ENCODE data around the gene CCR6.

CCR6 gene

DNA sequence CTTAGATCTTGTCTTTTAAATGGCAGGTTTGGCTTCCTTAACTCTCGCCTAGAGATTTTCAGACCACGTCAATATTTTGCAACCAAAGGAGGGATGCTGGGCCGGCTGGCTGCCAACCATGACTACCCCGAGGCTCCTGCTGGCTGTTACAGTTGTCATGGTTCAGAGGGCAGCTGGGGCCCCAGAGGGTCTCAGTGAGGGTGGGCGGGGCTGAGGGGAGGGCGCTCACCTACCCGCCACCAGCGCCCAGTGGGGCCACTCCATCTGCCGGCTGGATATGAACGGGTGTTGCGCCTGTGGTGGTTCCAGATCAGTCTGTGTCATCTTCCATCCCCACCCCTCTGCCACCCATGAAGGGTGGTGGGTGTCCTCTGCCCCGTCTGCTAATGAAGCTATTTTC lies 22.6 kb downstream of the CCR6 start:
- no peak overlapping the region for H3K9ac ChIP-seq (ENCODE audit: low read length)
- H3K27ac ChIP-seq (ENCODE audit: low read depth, low read length), result no peak overlapping the region
- peaks cover 9% of the 10 kb centered on the region for H3K9me3 ChIP-seq (ENCODE audit: control insufficient read depth, insufficient read depth, low read depth, low read length)
- H3K27me3 ChIP-seq (ENCODE audit: control insufficient read depth, insufficient read depth, low read length), result peaks cover 15% of the 10 kb centered on the region; the same call in 1 of the 2 replicates
- H3K4me3 ChIP-seq (ENCODE audit: low read depth, low read length), result no peak overlapping the region
- peaks cover 28% of the 10 kb centered on the region for H3K4me1 ChIP-seq (ENCODE audit: control insufficient read depth, insufficient read depth, low read length)
- H3K36me3 ChIP-seq (ENCODE audit: control insufficient read depth, insufficient read depth, low read length), result no peaks in the 10 kb centered on the region

DNA sequence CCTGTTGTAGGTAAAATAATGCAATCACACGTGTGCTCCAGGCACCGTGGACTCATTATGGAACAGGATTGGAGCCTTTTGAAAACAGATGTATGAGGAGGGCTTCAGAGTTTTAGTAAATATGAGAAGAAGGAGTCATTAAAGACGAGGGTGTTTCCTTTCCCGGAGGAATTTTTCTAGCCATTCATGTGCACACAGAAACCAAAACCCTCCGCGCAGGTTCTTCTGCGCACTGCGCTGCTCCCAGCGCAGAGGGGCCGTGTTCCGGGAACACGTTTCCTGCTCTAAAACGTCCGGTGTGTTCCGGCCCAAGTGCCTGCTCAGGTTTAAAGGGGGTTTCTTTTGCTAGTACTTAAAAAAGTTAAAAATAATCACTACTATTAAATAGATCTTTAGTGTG lies 23.2 kb downstream of the CCR6 start:
- Histone ChIP-seq H3K9me3 (ENCODE audit: control insufficient read depth, insufficient read depth, low read depth, low read length) (peaks cover 13% of the 10 kb centered on the region), H3K9ac (ENCODE audit: low read length) (peak overlapping the region; percentile 71), H3K4me1 (ENCODE audit: control insufficient read depth, insufficient read depth, low read length) (peaks cover 28% of the 10 kb centered on the region), H3K4me3 (ENCODE audit: low read depth, low read length) (no peak overlapping the region), H3K27me3 (ENCODE audit: control insufficient read depth, insufficient read depth, low read length) (peaks cover 15% of the 10 kb centered on the region; the same call in 1 of the 2 replicates), H3K36me3 (ENCODE audit: control insufficient read depth, insufficient read depth, low read length) (no peaks in the 10 kb centered on the region), H3K27ac (ENCODE audit: low read depth, low read length) (peak overlapping the region; percentile 68; the same call in 1 of the 2 replicates)

- H3K4me3 ChIP-seq (ENCODE audit: low read depth, low read length), result peak overlapping the region; percentile 41
- H3K9me3 ChIP-seq (ENCODE audit: control insufficient read depth, insufficient read depth, low read depth, low read length), result peaks cover 13% of the 10 kb centered on the region
- H3K4me1 ChIP-seq (ENCODE audit: control insufficient read depth, insufficient read depth, low read length), result peaks cover 35% of the 10 kb centered on the region
- H3K36me3 ChIP-seq (ENCODE audit: control insufficient read depth, insufficient read depth, low read length), result no peaks in the 10 kb centered on the region
- H3K27ac ChIP-seq (ENCODE audit: low read depth, low read length), result peak overlapping the region; percentile 68; the same call in 1 of the 2 replicates
- peaks cover 15% of the 10 kb centered on the region; the same call in 1 of the 2 replicates for H3K27me3 ChIP-seq (ENCODE audit: control insufficient read depth, insufficient read depth, low read length)
- peak overlapping the region; percentile 71 for H3K9ac ChIP-seq (ENCODE audit: low read length)
These were observed 24.1 kb downstream of the CCR6 start for GRCh38 chr6:167146977-167147376.

DNA sequence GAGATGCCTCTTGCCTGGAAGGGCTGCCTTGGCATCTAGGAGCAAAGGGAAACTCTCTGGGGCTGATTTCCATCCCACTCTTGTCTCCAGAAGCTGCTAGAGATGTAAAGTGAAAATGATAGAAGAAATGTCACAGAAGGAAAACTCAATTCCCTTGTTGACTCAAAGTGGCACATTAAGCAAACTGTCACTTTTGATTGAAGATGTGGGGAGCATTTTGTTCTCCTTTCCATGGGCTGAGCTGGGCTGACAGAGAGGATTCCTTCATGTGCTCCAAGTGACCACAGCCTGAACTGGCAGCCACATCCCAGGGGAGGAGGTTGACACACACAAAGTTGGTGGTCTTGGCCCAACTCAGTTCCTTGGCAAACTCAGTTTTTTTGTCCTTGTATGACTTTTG lies 25.1 kb downstream of the CCR6 start:
- Histone ChIP-seq H3K27ac (ENCODE audit: low read depth, low read length) (no peak overlapping the region), H3K9me3 (ENCODE audit: control insufficient read depth, insufficient read depth, low read depth, low read length) (peaks cover 13% of the 10 kb centered on the region), H3K27me3 (ENCODE audit: control insufficient read depth, insufficient read depth, low read length) (peaks cover 15% of the 10 kb centered on the region; the same call in 1 of the 2 replicates), H3K36me3 (ENCODE audit: control insufficient read depth, insufficient read depth, low read length) (no peaks in the 10 kb centered on the region), H3K4me1 (ENCODE audit: control insufficient read depth, insufficient read depth, low read length) (peaks cover 38% of the 10 kb centered on the region), H3K4me3 (ENCODE audit: low read depth, low read length) (no peak overlapping the region), H3K9ac (ENCODE audit: low read length) (no peak overlapping the region)

GRCh38 chr6:167148997-167149396 lies 26.1 kb downstream of the CCR6 start:
- H3K9ac ChIP-seq (ENCODE audit: low read length), result no peak overlapping the region
- H3K27me3 ChIP-seq (ENCODE audit: control insufficient read depth, insufficient read depth, low read length), result peaks cover 15% of the 10 kb centered on the region; the same call in 1 of the 2 replicates
- no peak overlapping the region for H3K27ac ChIP-seq (ENCODE audit: low read depth, low read length)
- peaks cover 38% of the 10 kb centered on the region for H3K4me1 ChIP-seq (ENCODE audit: control insufficient read depth, insufficient read depth, low read length)
- peaks cover 13% of the 10 kb centered on the region for H3K9me3 ChIP-seq (ENCODE audit: control insufficient read depth, insufficient read depth, low read depth, low read length)
- H3K36me3 ChIP-seq (ENCODE audit: control insufficient read depth, insufficient read depth, low read length), result no peaks in the 10 kb centered on the region
- no peak overlapping the region for H3K4me3 ChIP-seq (ENCODE audit: low read depth, low read length)

GRCh38 chr6:167150941-167151549 lies 28.1 kb downstream of the CCR6 start:
- Histone ChIP-seq H3K27me3 (ENCODE audit: control insufficient read depth, insufficient read depth, low read length) (peaks cover 15% of the 10 kb centered on the region; the same call in 1 of the 2 replicates), H3K4me3 (ENCODE audit: low read depth, low read length) (no peak overlapping the region), H3K4me1 (ENCODE audit: control insufficient read depth, insufficient read depth, low read length) (peaks cover 36% of the 10 kb centered on the region), H3K9me3 (ENCODE audit: control insufficient read depth, insufficient read depth, low read depth, low read length) (peaks cover 6% of the 10 kb centered on the region; the same call in 1 of the 2 replicates), H3K36me3 (ENCODE audit: control insufficient read depth, insufficient read depth, low read length) (no peaks in the 10 kb centered on the region), H3K9ac (ENCODE audit: low read length) (peak overlapping the region; percentile 56), H3K27ac (ENCODE audit: low read depth, low read length) (peak overlapping the region; percentile 63; the same call in 1 of the 2 replicates)

DNA sequence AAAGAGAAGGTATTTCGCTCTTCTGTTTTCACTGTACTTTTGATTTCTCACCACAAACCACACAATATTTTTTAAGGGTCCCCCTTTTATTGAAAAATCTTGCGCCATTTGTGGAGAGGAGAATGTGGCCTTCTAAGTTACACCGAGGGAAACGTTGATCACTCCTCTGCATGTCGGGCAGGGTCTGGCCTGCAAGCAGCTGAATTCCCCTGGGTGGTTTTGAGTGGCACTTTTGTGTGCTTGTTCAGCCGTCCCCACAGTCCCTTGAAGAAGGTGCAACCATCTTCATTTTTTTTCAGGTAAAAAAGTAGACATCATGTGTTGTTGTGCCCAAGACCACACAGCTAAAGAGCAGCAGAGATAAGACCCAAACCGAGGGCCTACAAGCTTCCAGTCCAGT lies 28.8 kb downstream of the CCR6 start:
- Histone ChIP-seq H3K9ac (ENCODE audit: low read length) (peak overlapping the region; percentile 56), H3K4me1 (ENCODE audit: control insufficient read depth, insufficient read depth, low read length) (peaks cover 30% of the 10 kb centered on the region), H3K36me3 (ENCODE audit: control insufficient read depth, insufficient read depth, low read length) (no peaks in the 10 kb centered on the region), H3K9me3 (ENCODE audit: control insufficient read depth, insufficient read depth, low read depth, low read length) (peaks cover 6% of the 10 kb centered on the region; the same call in 1 of the 2 replicates), H3K27ac (ENCODE audit: low read depth, low read length) (peak overlapping the region; percentile 59; the same call in 1 of the 2 replicates), H3K27me3 (ENCODE audit: control insufficient read depth, insufficient read depth, low read length) (peaks cover 11% of the 10 kb centered on the region; the same call in 1 of the 2 replicates), H3K4me3 (ENCODE audit: low read depth, low read length) (no peak overlapping the region)

DNA sequence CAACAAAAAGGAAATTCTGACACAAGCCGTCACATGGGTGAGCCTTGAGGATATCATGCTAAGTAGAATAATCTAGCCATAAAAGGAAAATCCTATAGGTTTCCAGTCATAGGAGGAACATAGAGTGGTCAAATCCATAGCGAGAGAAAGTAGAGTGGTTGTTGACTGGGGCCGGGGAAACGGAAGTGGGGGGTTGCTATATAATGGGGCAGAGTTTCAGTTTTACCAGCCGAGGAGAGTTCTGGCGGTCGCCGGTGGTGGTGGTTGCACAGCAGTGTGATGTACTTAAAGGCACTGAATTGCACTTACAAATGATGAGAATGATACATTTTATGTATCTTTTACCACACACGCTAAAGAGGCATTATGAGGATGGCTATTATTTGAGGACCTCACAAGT lies 30.0 kb downstream of the CCR6 start:
- Histone ChIP-seq H3K4me1 (ENCODE audit: control insufficient read depth, insufficient read depth, low read length) (peaks cover 18% of the 10 kb centered on the region), H3K9me3 (ENCODE audit: control insufficient read depth, insufficient read depth, low read depth, low read length) (peaks cover 6% of the 10 kb centered on the region; the same call in 1 of the 2 replicates), H3K9ac (ENCODE audit: low read length) (no peak overlapping the region), H3K36me3 (ENCODE audit: control insufficient read depth, insufficient read depth, low read length) (no peaks in the 10 kb centered on the region), H3K4me3 (ENCODE audit: low read depth, low read length) (no peak overlapping the region), H3K27me3 (ENCODE audit: control insufficient read depth, insufficient read depth, low read length) (peaks cover under 1% of the 10 kb centered on the region; the same call in 1 of the 2 replicates), H3K27ac (ENCODE audit: low read depth, low read length) (no peak overlapping the region)

DNA sequence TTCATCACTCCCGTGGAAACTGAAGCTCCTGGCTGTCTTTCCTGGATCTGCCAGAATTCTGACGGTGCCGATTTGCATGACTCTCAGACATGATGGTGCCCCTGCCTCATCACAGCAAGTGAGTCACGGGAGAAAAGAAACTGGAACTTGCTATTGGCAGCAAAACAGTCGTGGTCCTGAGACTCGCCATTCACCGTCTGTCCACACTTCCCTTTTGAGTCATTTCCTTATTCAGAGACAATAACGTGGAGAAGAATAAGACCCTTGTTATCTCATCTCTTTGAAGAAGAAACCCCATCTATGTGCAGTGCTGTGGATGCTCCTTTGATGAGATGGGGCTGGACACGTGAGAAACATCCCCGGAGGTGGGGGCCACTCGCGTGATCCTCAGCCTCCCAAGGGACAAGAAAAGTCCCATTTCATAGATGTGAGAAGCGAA lies 30.6 kb downstream of the CCR6 start:
- Histone ChIP-seq H3K9ac (ENCODE audit: low read length) (no peak overlapping the region), H3K36me3 (ENCODE audit: control insufficient read depth, insufficient read depth, low read length) (no peaks in the 10 kb centered on the region), H3K27ac (ENCODE audit: low read depth, low read length) (no peak overlapping the region), H3K4me1 (ENCODE audit: control insufficient read depth, insufficient read depth, low read length) (peaks cover 14% of the 10 kb centered on the region), H3K9me3 (ENCODE audit: control insufficient read depth, insufficient read depth, low read depth, low read length) (peaks cover 8% of the 10 kb centered on the region), H3K4me3 (ENCODE audit: low read depth, low read length) (no peak overlapping the region), H3K27me3 (ENCODE audit: control insufficient read depth, insufficient read depth, low read length) (no peaks in the 10 kb centered on the region)

DNA sequence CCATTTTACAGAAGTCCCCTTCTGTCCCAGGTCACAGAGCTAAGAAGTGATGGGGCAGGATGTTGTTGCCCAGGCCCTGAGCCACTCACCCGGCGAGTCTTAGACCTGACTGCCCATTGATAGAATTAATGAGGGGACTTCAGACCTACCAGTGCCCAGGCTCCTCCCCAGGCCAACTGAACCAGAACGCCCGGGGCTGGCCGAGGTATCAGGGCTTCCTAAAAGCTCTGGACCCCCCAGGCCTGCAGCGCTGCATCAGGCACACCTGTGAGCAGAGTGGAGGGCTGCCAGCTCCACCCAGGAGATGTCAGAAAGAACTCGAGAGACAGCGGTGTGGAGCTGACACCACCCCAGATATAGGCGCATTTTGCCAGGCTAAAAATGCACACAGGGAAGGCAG lies 31.4 kb downstream of the CCR6 start:
- Histone ChIP-seq H3K9ac (ENCODE audit: low read length) (no peak overlapping the region), H3K4me1 (ENCODE audit: control insufficient read depth, insufficient read depth, low read length) (peaks cover 14% of the 10 kb centered on the region), H3K36me3 (ENCODE audit: control insufficient read depth, insufficient read depth, low read length) (no peaks in the 10 kb centered on the region), H3K4me3 (ENCODE audit: low read depth, low read length) (no peak overlapping the region), H3K27ac (ENCODE audit: low read depth, low read length) (no peak overlapping the region), H3K27me3 (ENCODE audit: control insufficient read depth, insufficient read depth, low read length) (no peaks in the 10 kb centered on the region), H3K9me3 (ENCODE audit: control insufficient read depth, insufficient read depth, low read depth, low read length) (peaks cover 11% of the 10 kb centered on the region)

DNA sequence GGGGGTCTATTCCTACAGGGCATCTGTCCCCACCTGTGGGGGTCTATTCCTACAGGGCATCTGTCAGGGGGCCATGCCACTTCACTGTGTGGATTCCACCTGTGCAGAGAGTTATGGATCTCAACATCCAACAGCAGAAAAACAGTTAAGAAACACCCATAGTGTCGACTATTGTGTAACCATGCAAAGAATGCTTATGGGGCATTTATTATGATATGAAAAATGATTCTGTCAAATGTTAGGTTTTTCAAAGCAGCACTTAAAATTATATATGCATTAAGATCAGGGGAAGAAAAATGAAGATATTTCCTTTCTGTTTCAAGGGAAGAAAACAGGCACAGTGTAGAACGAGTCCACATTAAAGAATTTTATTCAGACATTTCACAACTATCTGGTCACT lies 32.0 kb downstream of the CCR6 start:
- Histone ChIP-seq H3K36me3 (ENCODE audit: control insufficient read depth, insufficient read depth, low read length) (no peaks in the 10 kb centered on the region), H3K9ac (ENCODE audit: low read length) (no peak overlapping the region), H3K4me3 (ENCODE audit: low read depth, low read length) (no peak overlapping the region), H3K4me1 (ENCODE audit: control insufficient read depth, insufficient read depth, low read length) (peaks cover 14% of the 10 kb centered on the region), H3K27ac (ENCODE audit: low read depth, low read length) (no peak overlapping the region), H3K9me3 (ENCODE audit: control insufficient read depth, insufficient read depth, low read depth, low read length) (peaks cover 11% of the 10 kb centered on the region), H3K27me3 (ENCODE audit: control insufficient read depth, insufficient read depth, low read length) (no peaks in the 10 kb centered on the region)
